HS-27A (cell line): ENCODE data around the gene POLR3F.
"Not testable (repeated sequence)": the region's sequence is repeated elsewhere in the genome, so short reads cannot be mapped to it uniquely, and the experiment has no call there.

Experiments
- DNase-seq: peaks from one replicate; pipeline ENCODE4 v3.0.0-alpha.2; 2012; ENCODE audit warnings: low read depth, missing footprints

POLR3F gene

GRCh38 chr20:18466894-18467730 is at the start of gene POLR3F, which contains the start of gene DZANK1:
POLR3F (plus strand) TSS chr20:18467390; CDS start chr20:18467507, 117 bp downstream.
DZANK1 (minus strand) TSS chr20:18467030; CDS start chr20:18465358, 1,672 bp downstream.
- DNase-seq = peak; percentile 95

GRCh38 chr20:18421608-18422007 is 45.6 kb upstream of the POLR3F start:
- DNase-seq = no peak

- no peak for DNase-seq
Measured at GRCh38 chr20:18427214-18427613, 40.0 kb upstream of the POLR3F start.

GRCh38 chr20:18428490-18429173 is 38.6 kb upstream of the POLR3F start:
- DNase-seq = peak; percentile 14

GRCh38 chr20:18430172-18430826 is 36.9 kb upstream of the POLR3F start:
- no peak for DNase-seq

- DNase-seq = no peak
Measured at GRCh38 chr20:18431206-18431605, 36.0 kb upstream of the POLR3F start.

- no peak for DNase-seq
Measured at GRCh38 chr20:18436847-18437246, 30.3 kb upstream of the POLR3F start.

GRCh38 chr20:18440403-18440802 is 26.8 kb upstream of the POLR3F start:
- DNase-seq = no peak

GRCh38 chr20:18443886-18444285 is 23.3 kb upstream of the POLR3F start:
- DNase-seq = peak; percentile 23

GRCh38 chr20:18456600-18456999 is 10.6 kb upstream of the POLR3F start:
- no peak for DNase-seq

GRCh38 chr20:18465536-18466200 is 1.5 kb upstream of the POLR3F start:
- DNase-seq = no peak

- DNase-seq = no peak
Measured at GRCh38 chr20:18466574-18466893, 656 bp upstream of the POLR3F start.

GRCh38 chr20:18477218-18477617 is 10.0 kb downstream of the POLR3F start:
- no peak for DNase-seq

- DNase-seq = no peak
Measured at GRCh38 chr20:18477821-18478220, 10.6 kb downstream of the POLR3F start.

GRCh38 chr20:18481596-18481995 is 14.4 kb downstream of the POLR3F start:
- DNase-seq = no peak

- DNase-seq = no peak
Measured at GRCh38 chr20:18488301-18488700, 21.1 kb downstream of the POLR3F start.

- no peak for DNase-seq
Measured at GRCh38 chr20:18496042-18496441, 28.9 kb downstream of the POLR3F start.

GRCh38 chr20:18496740-18497592 is 29.8 kb downstream of the POLR3F start, which contains the start of gene RBBP9:
RBBP9 (minus strand) TSS chr20:18497225; CDS start chr20:18497167, 58 bp downstream.
- peak; percentile 66 for DNase-seq

GRCh38 chr20:18497603-18498002 is 30.4 kb downstream of the POLR3F start:
- DNase-seq = no peak

- not testable (repeated sequence) for DNase-seq
Measured at GRCh38 chr20:18501672-18502071, 34.5 kb downstream of the POLR3F start.

GRCh38 chr20:18504479-18505060 is 37.4 kb downstream of the POLR3F start:
- no peak for DNase-seq
